HG03175 (cell line): Measurements from ENCODE around the gene IQCH.

Experiments
- ATAC-seq: cut with Tn5 transposase; IDR thresholded peaks from one replicate; pipeline ENCODE4 v1.9.1; 2021; ENCODE audit warnings: mild to moderate bottlenecking, moderate library complexity; ENCODE audit not compliant: unreplicated experiment

The IQCH gene

GRCh38 chr15:67521783-67522568 lies 267.4 kb downstream of the IQCH start:
- ATAC-seq, result no peak

- ATAC-seq, result no peak
Observed at GRCh38 chr15:67523330-67523729, 268.7 kb downstream of the IQCH start.

GRCh38 chr15:67524235-67524634 lies 269.6 kb downstream of the IQCH start:
- no peak for ATAC-seq

- ATAC-seq, result no peak
Observed at GRCh38 chr15:67528513-67528912, 273.9 kb downstream of the IQCH start.

- ATAC-seq, result no peak
Observed at GRCh38 chr15:67531379-67531914, 276.9 kb downstream of the IQCH start.

- ATAC-seq, result no peak
Observed at GRCh38 chr15:67533873-67534272, 279.3 kb downstream of the IQCH start.

- no peak for ATAC-seq
Observed at GRCh38 chr15:67534360-67534759, 279.8 kb downstream of the IQCH start.

GRCh38 chr15:67537771-67538170 lies 283.2 kb downstream of the IQCH start:
- ATAC-seq, result no peak

- ATAC-seq, result peak; percentile 43
Observed at GRCh38 chr15:67542420-67543347, 288.1 kb downstream of the IQCH start, which contains the start of gene MAP2K5. Gene MAP2K5 (plus strand): TSS chr15:67542703. CDS start chr15:67543336, 633 bp downstream.

GRCh38 chr15:67543348-67543718 lies 288.7 kb downstream of the IQCH start:
- ATAC-seq, result no peak

GRCh38 chr15:67544475-67544874 lies 289.9 kb downstream of the IQCH start:
- no peak for ATAC-seq

GRCh38 chr15:67545864-67546263 lies 291.3 kb downstream of the IQCH start:
- no peak for ATAC-seq

GRCh38 chr15:67547064-67547463 lies 292.5 kb downstream of the IQCH start:
- no peak for ATAC-seq

- ATAC-seq, result no peak
Observed at GRCh38 chr15:67547836-67548235, 293.2 kb downstream of the IQCH start.

GRCh38 chr15:67548236-67548852 lies 293.8 kb downstream of the IQCH start:
- ATAC-seq, result no peak

GRCh38 chr15:67548862-67549651 lies 294.5 kb downstream of the IQCH start:
- no peak for ATAC-seq

GRCh38 chr15:67549736-67550135 lies 295.1 kb downstream of the IQCH start:
- no peak for ATAC-seq

GRCh38 chr15:67550522-67550921 lies 295.9 kb downstream of the IQCH start:
- no peak for ATAC-seq

GRCh38 chr15:67551207-67551743 lies 296.7 kb downstream of the IQCH start:
- no peak for ATAC-seq
